ENCODE measurements around the gene UNC79. TPM values are rescaled to one million over a fixed set of nuclear protein-coding genes. Genes with fewer than 3 reads are reported as not detected.

The UNC79 gene
- total RNA-seq, 1 experiment from 2014 or later, result 0.05 TPM

- ChIA-PET CTCF (no interaction called here), POLR2A (no interaction called here)
- no peak for DNase-seq (ENCODE audit: low read depth, low spot score)
- H3K4me1 ChIP-seq (ENCODE audit: control insufficient read depth, insufficient read depth, low read length), result no peaks in the 10 kb centered on the region
- peaks cover 9% of the 10 kb centered on the region for H3K27me3 ChIP-seq (ENCODE audit: control insufficient read depth, insufficient read depth, low read length)
- H3K9me3 ChIP-seq (ENCODE audit: control insufficient read depth, insufficient read depth, low read depth, low read length), result no peaks in the 10 kb centered on the region
- no TSS peak for BruUV-seq (replicated peaks)
- TF ChIP-seq CTCF (IDR thresholded peaks at IDR 0.05) (no peak), TCF7L2 (IDR thresholded peaks at IDR 0.05; ENCODE audit: low read depth, low read length) (no peak), SIN3A (IDR thresholded peaks at IDR 0.05; ENCODE audit: borderline replicate concordance, insufficient read depth, low read depth, low read length) (no peak), POLR2AphosphoS5 (IDR thresholded peaks at IDR 0.05; ENCODE audit: low read depth, low read length) (no peak)
- TF ChIP-seq, protein P1, sequence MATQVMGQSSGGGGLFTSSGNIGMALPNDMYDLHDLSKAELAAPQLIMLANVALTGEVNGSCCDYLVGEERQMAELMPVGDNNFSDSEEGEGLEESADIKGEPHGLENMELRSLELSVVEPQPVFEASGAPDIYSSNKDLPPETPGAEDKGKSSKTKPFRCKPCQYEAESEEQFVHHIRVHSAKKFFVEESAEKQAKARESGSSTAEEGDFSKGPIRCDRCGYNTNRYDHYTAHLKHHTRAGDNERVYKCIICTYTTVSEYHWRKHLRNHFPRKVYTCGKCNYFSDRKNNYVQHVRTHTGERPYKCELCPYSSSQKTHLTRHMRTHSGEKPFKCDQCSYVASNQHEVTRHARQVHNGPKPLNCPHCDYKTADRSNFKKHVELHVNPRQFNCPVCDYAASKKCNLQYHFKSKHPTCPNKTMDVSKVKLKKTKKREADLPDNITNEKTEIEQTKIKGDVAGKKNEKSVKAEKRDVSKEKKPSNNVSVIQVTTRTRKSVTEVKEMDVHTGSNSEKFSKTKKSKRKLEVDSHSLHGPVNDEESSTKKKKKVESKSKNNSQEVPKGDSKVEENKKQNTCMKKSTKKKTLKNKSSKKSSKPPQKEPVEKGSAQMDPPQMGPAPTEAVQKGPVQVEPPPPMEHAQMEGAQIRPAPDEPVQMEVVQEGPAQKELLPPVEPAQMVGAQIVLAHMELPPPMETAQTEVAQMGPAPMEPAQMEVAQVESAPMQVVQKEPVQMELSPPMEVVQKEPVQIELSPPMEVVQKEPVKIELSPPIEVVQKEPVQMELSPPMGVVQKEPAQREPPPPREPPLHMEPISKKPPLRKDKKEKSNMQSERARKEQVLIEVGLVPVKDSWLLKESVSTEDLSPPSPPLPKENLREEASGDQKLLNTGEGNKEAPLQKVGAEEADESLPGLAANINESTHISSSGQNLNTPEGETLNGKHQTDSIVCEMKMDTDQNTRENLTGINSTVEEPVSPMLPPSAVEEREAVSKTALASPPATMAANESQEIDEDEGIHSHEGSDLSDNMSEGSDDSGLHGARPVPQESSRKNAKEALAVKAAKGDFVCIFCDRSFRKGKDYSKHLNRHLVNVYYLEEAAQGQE (IDR thresholded peaks at IDR 0.05; ENCODE audit: insufficient read depth in 1 of 2, low read depth in 2 of 2, low read length in 1 of 2), result no peak
- no peak overlapping the region for H3K4me3 ChIP-seq (ENCODE audit: low read depth in 2 of 2, low read length in 2 of 2)
- no peaks in the 10 kb centered on the region for H3K36me3 ChIP-seq (ENCODE audit: control insufficient read depth, insufficient read depth, low read length)
- in situ Hi-C loops (cut with HindIII; ENCODE audit: low pct_unique_long_range_greater_than_20kb, low sequenced_read_pairs), result no loop called here
- ATAC-seq, result no peak
- H3K27ac ChIP-seq (ENCODE audit: low read length), result no peak overlapping the region
- intact Hi-C loops (cut with micrococcal nuclease; ENCODE audit: unreplicated experiment), result no loop called here
Observed at GRCh38 chr14:93682459-93682858, 251.7 kb downstream of the UNC79 start.

DNA sequence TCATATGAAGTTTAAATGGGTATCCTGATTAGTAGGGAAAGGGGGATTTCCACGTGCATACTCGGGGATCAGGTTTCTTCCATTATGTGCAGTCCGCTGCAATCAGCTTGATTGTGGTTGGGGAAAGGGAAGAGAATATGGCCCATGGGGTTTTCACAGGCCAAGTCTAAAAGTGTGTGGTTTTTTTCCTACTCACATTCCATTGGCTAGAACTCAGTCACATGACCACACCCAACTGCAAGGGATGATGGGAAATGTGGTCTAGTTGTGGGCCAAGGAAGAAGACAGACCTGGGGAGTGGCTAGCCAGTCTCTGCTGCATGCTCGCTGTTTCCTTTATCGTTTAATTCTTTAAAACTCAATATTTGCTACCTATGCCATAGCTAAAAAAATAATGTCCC is 252.5 kb downstream of the UNC79 start:
- ChIA-PET POLR2A (no interaction called here), CTCF (no interaction called here)
- ATAC-seq (no peak), DNase-seq (ENCODE audit: low read depth, low spot score) (no peak)
- in situ Hi-C loops (cut with HindIII; ENCODE audit: low pct_unique_long_range_greater_than_20kb, low sequenced_read_pairs) (no loop called here), intact Hi-C loops (cut with micrococcal nuclease; ENCODE audit: unreplicated experiment) (no loop called here)
- Histone ChIP-seq H3K27me3 (ENCODE audit: control insufficient read depth, insufficient read depth, low read length) (peaks cover 13% of the 10 kb centered on the region), H3K27ac (ENCODE audit: low read length) (no peak overlapping the region), H3K4me1 (ENCODE audit: control insufficient read depth, insufficient read depth, low read length) (no peaks in the 10 kb centered on the region), H3K4me3 (ENCODE audit: low read depth in 2 of 2, low read length in 2 of 2) (no peak overlapping the region), H3K36me3 (ENCODE audit: control insufficient read depth, insufficient read depth, low read length) (no peaks in the 10 kb centered on the region), H3K9me3 (ENCODE audit: control insufficient read depth, insufficient read depth, low read depth, low read length) (no peaks in the 10 kb centered on the region)
- no TSS peak for BruUV-seq (replicated peaks)
- TF ChIP-seq, protein P1 (IDR thresholded peaks at IDR 0.05; ENCODE audit: insufficient read depth in 1 of 2, low read depth in 2 of 2, low read length in 1 of 2), result no peak
- TF ChIP-seq POLR2AphosphoS5 (IDR thresholded peaks at IDR 0.05; ENCODE audit: low read depth, low read length), result no peak
